HG03066 (cell line): ENCODE data around the gene LPGAT1.

ENCODE experiments used
- ATAC-seq: cut with Tn5 transposase; IDR thresholded peaks from one replicate; pipeline ENCODE4 v1.9.1; 2021; ENCODE audit warnings: low read depth; ENCODE audit not compliant: unreplicated experiment

LPGAT1 gene

GRCh38 chr1:211828584-211829342 is 1.8 kb downstream of the LPGAT1 start:
- no peak for ATAC-seq

- no peak for ATAC-seq
Measured at GRCh38 chr1:211827051-211827450, 3.5 kb downstream of the LPGAT1 start.

GRCh38 chr1:211825980-211826379 is 4.6 kb downstream of the LPGAT1 start:
- no peak for ATAC-seq

GRCh38 chr1:211822677-211823407 is 7.7 kb downstream of the LPGAT1 start:
- no peak for ATAC-seq

DNA sequence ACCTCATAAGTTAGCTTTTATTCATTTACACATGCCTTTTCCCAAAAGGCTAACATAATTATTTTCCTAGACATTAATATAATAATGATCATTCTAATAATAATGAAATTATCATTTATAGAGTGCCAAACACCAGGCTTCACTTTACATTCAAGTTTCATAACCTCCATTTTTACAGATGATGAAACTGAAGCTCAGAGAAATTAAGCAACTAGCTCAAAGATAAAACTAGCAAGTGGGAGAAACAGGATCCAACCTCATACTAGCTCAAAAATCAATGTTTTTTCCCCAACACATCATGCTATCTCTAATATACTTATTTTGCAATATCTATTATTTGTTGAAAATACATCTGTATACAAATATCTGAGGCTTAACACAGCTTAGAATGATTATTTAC is 14.0 kb downstream of the LPGAT1 start:
- ATAC-seq, result no peak

DNA sequence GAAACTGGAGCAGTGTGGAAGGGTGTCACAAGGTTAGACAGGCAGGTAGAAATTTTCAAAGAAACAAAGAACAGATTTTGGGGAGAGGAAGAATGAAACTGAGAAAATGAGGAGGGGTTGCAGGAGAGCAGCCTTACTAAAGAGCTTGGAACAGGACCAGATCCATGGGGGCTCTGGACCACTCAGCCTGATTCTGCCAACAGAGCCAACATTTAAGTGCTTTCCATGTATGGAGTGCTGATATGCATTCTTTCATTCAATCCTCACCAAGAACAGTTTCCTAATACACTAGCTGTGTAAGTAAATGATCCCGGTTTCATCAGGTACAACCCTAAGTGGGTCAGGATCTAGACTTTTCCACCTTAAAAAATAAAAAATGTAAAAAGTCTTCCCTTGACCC is 16.2 kb downstream of the LPGAT1 start:
- no peak for ATAC-seq

DNA sequence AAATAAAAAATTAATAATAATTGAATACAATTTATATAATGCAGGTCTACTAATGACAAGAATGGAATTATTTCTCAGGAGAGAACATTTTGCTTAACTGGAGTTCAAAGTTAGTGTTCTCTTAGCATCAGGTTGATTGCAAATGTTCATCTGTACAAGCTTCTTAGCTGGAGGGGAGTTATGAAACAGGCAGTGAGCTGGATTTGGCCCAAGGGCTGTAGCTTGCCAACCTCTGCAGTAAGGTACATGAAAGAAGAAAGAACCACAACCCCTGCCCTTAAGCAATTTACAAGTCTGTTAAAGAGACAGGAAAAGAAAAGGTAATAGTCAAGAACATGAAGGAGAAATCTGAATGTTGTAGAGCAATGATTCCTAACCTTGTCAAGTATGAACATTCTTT is 17.0 kb downstream of the LPGAT1 start:
- no peak for ATAC-seq

DNA sequence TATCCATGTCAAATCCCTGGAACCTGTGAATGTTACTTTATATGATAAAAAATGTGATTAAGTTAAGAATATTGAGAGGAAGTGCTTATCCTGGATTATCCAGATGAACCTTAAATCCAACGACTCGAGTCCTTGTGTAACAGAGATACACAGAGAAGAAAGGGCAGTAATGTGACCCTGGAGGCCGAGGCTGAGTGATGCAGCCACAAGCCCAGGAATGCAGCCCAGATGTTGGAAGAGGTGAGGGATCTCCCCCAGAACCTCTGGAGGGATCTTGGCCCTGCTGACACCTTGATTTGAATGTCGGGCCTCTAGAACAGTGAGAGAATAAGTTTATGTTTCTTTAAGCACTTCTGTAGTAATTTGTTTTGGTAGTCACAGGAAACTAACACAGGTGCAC is 18.0 kb downstream of the LPGAT1 start:
- no peak for ATAC-seq

- ATAC-seq, result no peak
Measured at GRCh38 chr1:211811848-211812247, 18.7 kb downstream of the LPGAT1 start.

DNA sequence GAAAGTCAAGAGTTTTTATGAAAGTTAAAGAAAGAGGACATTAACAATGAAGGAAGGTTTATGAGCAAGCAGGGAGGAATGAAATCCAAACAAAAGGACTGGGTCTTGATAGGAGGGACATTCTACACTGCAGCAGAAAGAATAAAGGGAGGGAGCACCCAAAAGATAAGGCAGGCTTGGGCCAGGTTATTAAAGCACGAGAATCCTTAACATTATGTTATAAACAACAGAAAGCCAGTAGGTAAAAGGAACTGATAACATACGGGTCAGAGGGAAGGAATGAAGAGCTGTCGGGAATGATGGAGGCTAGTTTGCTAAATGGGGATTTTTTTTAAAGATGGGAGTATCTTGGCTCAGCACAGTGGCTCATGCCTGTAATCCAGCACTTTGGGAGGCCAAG is 19.4 kb downstream of the LPGAT1 start:
- ATAC-seq, result no peak

GRCh38 chr1:211808475-211808874 is 22.1 kb downstream of the LPGAT1 start:
- ATAC-seq, result no peak

DNA sequence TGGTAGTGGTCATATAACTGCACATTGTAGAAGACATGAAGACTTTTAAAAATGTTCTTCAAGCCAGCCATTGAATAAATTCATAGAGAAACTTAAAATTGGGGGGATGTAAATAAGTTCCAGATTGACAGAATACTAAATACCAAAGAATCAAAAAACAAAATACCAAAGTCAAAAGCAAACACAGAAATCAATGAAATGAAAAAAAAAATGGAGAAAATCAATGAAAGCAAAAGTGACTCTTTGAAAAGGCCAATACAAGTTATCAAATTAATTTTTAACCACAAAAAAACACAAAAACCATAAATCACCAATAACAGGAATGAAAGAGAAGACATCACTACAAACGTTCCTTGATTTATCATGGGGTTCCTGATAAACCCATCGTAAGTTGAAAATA is 25.6 kb downstream of the LPGAT1 start:
- no peak for ATAC-seq

GRCh38 chr1:211800925-211801607 is 29.5 kb downstream of the LPGAT1 start:
- no peak for ATAC-seq

- ATAC-seq, result no peak
Measured at GRCh38 chr1:211797994-211798393, 32.6 kb downstream of the LPGAT1 start.

GRCh38 chr1:211791979-211792378 is 38.6 kb downstream of the LPGAT1 start:
- ATAC-seq, result no peak

- ATAC-seq, result no peak
Measured at GRCh38 chr1:211789641-211790464, 40.7 kb downstream of the LPGAT1 start.

DNA sequence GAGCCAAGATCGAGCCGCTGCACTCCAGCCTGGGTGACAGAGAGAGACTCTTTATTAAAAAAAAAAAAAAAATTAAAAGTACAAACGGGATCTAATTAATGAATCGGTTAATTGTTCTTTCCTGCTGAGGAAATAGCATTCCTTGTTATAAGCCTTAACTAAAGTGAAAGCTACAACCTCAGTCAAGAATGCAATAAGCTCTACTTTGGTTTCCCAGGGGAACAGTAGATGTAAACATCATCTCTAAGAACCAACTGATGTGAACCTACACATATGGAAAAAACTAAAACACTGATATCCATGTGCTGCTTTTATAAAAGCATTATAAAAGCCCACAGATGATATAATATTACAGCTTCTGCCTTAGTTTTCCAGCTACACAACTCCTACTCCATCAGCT is 41.9 kb downstream of the LPGAT1 start:
- no peak for ATAC-seq

- no peak for ATAC-seq
Measured at GRCh38 chr1:211783897-211784296, 46.7 kb downstream of the LPGAT1 start.

DNA sequence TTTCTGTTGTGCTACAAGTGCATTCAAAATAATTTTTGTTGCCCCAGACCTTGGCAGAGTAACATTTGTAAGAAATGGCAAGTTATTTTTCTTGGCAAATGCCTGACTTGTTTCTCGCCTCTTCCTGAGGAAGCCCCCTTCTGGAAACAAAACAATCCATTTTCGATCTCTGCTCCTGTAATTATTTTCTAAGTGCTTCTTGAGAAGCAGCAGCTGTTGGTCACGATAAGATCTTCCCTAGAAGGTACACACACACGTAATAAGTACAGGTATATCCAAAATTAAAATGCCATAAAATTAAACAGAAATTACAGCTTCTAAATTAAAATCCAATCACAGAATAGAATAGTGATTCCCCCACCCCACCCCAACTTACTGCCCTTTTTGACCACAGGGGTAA is 47.3 kb downstream of the LPGAT1 start:
- no peak for ATAC-seq

DNA sequence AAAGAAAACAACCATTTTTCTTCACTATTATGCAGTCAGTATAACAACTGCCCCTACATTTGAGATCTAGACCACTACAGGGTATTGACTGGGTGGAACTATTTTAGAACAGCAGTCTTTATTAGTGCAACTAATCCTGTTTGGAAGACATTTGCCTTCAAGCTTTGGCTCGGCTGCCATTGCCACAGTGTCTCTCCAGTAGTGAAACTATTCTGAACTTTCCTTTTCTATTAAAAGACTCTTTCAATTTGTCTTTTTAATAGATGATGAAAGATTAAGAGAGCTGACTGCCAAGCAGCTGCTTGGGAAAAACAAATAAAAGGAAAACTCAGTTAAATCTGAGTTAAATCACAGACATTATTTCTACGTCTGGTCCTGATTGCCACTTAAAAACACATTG is 49.3 kb downstream of the LPGAT1 start:
- ATAC-seq, result no peak

DNA sequence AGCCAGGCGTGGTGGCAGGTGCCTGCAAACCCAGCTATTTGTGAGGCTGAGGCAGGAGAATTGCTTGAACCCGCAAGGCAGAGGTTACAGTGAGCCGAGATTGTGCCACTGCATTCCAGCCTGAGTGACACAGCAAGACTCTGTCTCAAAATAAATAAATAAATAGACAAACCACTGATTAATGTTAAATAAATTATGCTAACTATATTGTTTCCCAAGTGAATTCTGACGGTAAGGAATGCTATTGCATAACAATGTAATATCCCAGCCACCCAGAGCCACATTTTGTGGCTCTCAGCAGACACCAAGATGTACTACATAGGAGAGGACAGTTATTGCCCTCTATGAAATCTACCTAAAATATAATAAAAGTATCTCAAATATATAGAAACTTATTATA is 55.4 kb downstream of the LPGAT1 start:
- ATAC-seq, result no peak
